Thyroid gland (tissue), 4 donors: ENCODE results near the gene TBC1D3B.

Source experiments
- CTCF ChIP-seq, 6 experiments: fragments of 200-600 bp in 3 of 6; fragments of 450-650 bp in 3 of 6; sonication (generic) in 3 of 6; IDR thresholded peaks; one replicate each; pipeline ENCODE4 v1.5.1; 2016 to 2019; ENCODE audit warnings: antibody characterized with exemption in 6 of 6, mild to moderate bottlenecking in 2 of 6, inconsistent platforms in 1 of 6, moderate library complexity in 1 of 6
- POLR2A ChIP-seq, 2 donors: fragments of 450-650 bp; IDR thresholded peaks; one replicate each; pipeline ENCODE4 v1.6.1; 2017; ENCODE audit warnings: antibody characterized with exemption in 2 of 2, mild to moderate bottlenecking in 2 of 2, moderate library complexity in 1 of 2

GRCh38 chr17:36131931-36132330 is 44.5 kb downstream of the TBC1D3B start:
- TF ChIP-seq POLR2A (IDR thresholded peaks at IDR 0.05): no peak
- TF ChIP-seq CTCF (IDR thresholded peaks at IDR 0.05): no peak
